Subcutaneous abdominal adipose tissue (tissue), 5 donors: ENCODE results near the gene MYOF.
A peak's percentile ranks its signal among the peaks of the same experiment; 100 is the strongest.

Source experiments
- H3K27ac ChIP-seq: one replicate; pipeline ENCODE4 v1.7.0; 2013; ENCODE audit warnings: low read depth, mild to moderate bottlenecking, inconsistent platforms, low read length, moderate library complexity
- H3K27me3 ChIP-seq, 5 donors: one replicate each; pipeline ENCODE4 v1.7.0; 2013; ENCODE audit warnings: low read length in 5 of 5, inconsistent platforms in 1 of 5; ENCODE audit not compliant: control insufficient read depth in 5 of 5, insufficient read depth in 4 of 5
- H3K36me3 ChIP-seq, 5 donors: one replicate each; pipeline ENCODE4 v1.7.0; 2013; ENCODE audit warnings: low read length in 5 of 5; ENCODE audit not compliant: control insufficient read depth in 5 of 5, insufficient read depth in 5 of 5
- H3K4me1 ChIP-seq, 5 donors: one replicate each; pipeline ENCODE4 v1.7.0; 2013; ENCODE audit warnings: low read length in 5 of 5, mild to moderate bottlenecking in 3 of 5, moderate library complexity in 1 of 5; ENCODE audit not compliant: control insufficient read depth in 5 of 5, insufficient read depth in 5 of 5
- H3K4me3 ChIP-seq, 5 donors: one replicate each; pipeline ENCODE4 v1.7.0; 2013; ENCODE audit warnings: low read length in 5 of 5, low read depth in 1 of 5
- H3K9ac ChIP-seq, 5 donors: one replicate each; pipeline ENCODE4 v1.7.0; 2013; ENCODE audit warnings: low read length in 5 of 5, mild to moderate bottlenecking in 4 of 5, moderate library complexity in 3 of 5
- H3K9me3 ChIP-seq, 5 donors: one replicate each; pipeline ENCODE4 v1.7.0; 2013; ENCODE audit warnings: low read length in 5 of 5; ENCODE audit not compliant: control insufficient read depth in 5 of 5
- donor health status: healthy.
- donor health status: healthy.
- donor health status: healthy.
- donor health status: healthy.
- donor health status: healthy.

MYOF gene

DNA sequence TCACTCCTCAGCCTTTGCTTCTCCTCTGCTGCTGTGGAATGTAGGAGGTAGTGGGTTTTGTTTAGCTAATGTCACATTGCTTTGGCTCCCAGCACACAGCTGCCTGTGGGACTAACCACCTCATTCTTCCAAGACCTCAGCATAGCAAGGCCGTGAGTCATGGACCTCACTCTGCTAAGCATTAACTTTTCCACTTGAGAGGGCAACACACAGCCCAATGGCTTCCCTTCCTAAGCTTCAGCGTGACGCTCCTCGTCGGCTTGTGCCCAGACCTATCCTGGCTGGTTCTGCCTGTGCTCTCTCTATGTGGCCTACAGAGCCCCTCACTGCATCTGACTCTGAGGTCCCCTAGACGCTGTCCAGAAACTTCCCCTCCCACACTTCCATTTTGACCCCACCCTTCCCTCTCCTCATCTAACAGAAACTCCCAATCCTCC lies 23.3 kb downstream of the MYOF start:
- Histone ChIP-seq H3K27ac (peak overlapping the region; percentile 37), H3K36me3 (peaks cover 0 to 6% (median 5%) of the 10 kb centered on the region in 5 donors), H3K9ac (peak overlapping the region in 1 of 5 donors; percentile 48), H3K4me3 (peak overlapping the region in 1 of 5 donors; percentile 1), H3K9me3 (no peaks in the 10 kb centered on the region), H3K27me3 (no peaks in the 10 kb centered on the region), H3K4me1 (peaks cover 7 to 62% (median 48%) of the 10 kb centered on the region in 5 donors)

DNA sequence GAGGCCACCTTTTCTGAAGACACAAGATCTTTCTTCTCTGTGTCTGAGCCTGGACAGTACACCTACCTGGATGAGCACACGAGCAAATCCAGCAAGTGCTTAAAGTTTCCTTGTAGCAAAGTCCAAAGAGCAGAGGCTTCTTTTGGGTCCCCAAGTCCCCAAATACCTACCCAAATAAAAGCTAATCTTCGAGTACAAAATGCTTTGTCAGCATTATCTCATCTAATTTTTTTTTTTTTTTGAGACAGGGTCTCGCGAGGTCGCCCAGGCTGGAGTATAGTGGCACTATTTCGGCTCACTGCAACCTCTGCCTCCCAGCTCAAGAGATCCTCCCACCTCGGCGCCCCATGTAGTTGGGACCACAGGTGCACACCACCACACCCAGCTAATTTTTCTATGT lies 24.6 kb downstream of the MYOF start:
- Histone ChIP-seq H3K9me3 (no peaks in the 10 kb centered on the region), H3K27ac (no peak overlapping the region), H3K4me1 (peaks cover 5 to 52% (median 36%) of the 10 kb centered on the region in 5 donors), H3K4me3 (no peak overlapping the region), H3K36me3 (peaks cover 0 to 9% (median 5%) of the 10 kb centered on the region in 5 donors), H3K9ac (no peak overlapping the region), H3K27me3 (no peaks in the 10 kb centered on the region)

GRCh38 chr10:93456480-93456879 lies 25.7 kb downstream of the MYOF start:
- peaks cover 3 to 42% (median 34%) of the 10 kb centered on the region in 5 donors for H3K4me1 ChIP-seq
- no peaks in the 10 kb centered on the region for H3K27me3 ChIP-seq
- H3K4me3 ChIP-seq = no peak overlapping the region
- no peak overlapping the region for H3K27ac ChIP-seq
- H3K36me3 ChIP-seq = peaks cover 2 to 16% (median 8%) of the 10 kb centered on the region in 5 donors
- no peak overlapping the region for H3K9ac ChIP-seq
- H3K9me3 ChIP-seq = no peaks in the 10 kb centered on the region

GRCh38 chr10:93454736-93455135 lies 27.4 kb downstream of the MYOF start:
- no peaks in the 10 kb centered on the region for H3K9me3 ChIP-seq
- H3K9ac ChIP-seq = no peak overlapping the region
- peaks cover 6 to 29% (median 11%) of the 10 kb centered on the region in 5 donors for H3K36me3 ChIP-seq
- peak overlapping the region; percentile 41 for H3K27ac ChIP-seq
- no peaks in the 10 kb centered on the region for H3K27me3 ChIP-seq
- H3K4me3 ChIP-seq = no peak overlapping the region
- H3K4me1 ChIP-seq = peaks cover 3 to 30% (median 27%) of the 10 kb centered on the region in 5 donors

DNA sequence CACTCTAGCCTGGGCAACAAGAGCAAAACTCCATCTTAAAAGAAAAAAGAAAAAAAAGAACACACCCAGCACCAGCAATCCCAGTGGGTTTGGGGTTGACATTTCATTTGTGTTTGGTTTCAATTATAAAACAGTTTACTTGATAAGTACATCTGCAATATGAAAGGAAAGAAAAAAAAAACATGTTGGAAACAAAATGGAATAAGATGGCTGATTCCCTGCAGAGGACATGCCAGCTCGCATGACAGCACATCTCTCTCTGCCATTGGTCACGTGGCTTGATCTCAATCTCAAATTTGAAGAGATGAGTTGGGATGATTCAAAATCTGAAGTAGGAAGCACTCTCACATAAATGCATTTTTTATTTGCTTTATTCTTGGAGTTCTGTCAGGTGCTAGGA lies 28.0 kb downstream of the MYOF start:
- Histone ChIP-seq H3K9me3 (no peaks in the 10 kb centered on the region), H3K27ac (peak overlapping the region; percentile 41), H3K4me1 (peaks cover 3 to 25% (median 22%) of the 10 kb centered on the region in 5 donors), H3K36me3 (peaks cover 6 to 35% (median 11%) of the 10 kb centered on the region in 5 donors), H3K27me3 (no peaks in the 10 kb centered on the region), H3K4me3 (no peak overlapping the region), H3K9ac (no peak overlapping the region)

GRCh38 chr10:93452143-93452542 lies 30.0 kb downstream of the MYOF start:
- Histone ChIP-seq H3K4me3 (no peak overlapping the region), H3K27ac (no peak overlapping the region), H3K9ac (no peak overlapping the region), H3K27me3 (no peaks in the 10 kb centered on the region), H3K36me3 (peaks cover 6 to 36% (median 14%) of the 10 kb centered on the region in 5 donors), H3K9me3 (no peaks in the 10 kb centered on the region), H3K4me1 (peaks cover 0 to 11% (median 8%) of the 10 kb centered on the region in 5 donors)

- Histone ChIP-seq H3K36me3 (peaks cover 6 to 37% (median 12%) of the 10 kb centered on the region in 5 donors), H3K4me1 (peaks cover 0 to 5% (median 2%) of the 10 kb centered on the region in 5 donors), H3K27ac (no peak overlapping the region), H3K4me3 (no peak overlapping the region), H3K9ac (no peak overlapping the region), H3K9me3 (no peaks in the 10 kb centered on the region), H3K27me3 (no peaks in the 10 kb centered on the region)
Observed at GRCh38 chr10:93451244-93451947, 30.7 kb downstream of the MYOF start.

DNA sequence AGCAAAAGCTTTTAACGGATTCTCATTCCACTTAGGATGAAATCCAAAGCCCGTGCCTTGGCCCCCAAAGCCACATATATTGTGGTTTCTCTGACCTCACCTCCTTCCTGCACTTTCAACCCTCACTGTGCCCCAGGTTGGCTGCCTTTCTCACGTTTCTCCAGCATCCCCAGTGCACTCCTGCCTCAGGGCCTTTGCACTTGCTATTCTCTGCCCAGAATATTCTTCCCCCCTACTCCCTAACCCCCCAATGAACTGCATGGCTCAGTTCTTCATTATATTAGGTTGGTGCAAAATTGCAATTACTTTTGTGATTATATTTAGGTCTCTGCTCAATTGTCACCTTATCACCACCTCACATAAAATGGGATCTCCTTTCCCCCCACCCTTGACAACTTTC lies 34.2 kb downstream of the MYOF start:
- peaks cover 0 to 3% (median 0%) of the 10 kb centered on the region in 5 donors for H3K27me3 ChIP-seq
- peaks cover 7 to 17% (median 14%) of the 10 kb centered on the region in 5 donors for H3K4me1 ChIP-seq
- H3K36me3 ChIP-seq = peaks cover 6 to 43% (median 10%) of the 10 kb centered on the region in 5 donors
- H3K9ac ChIP-seq = no peak overlapping the region
- H3K27ac ChIP-seq = no peak overlapping the region
- no peak overlapping the region for H3K4me3 ChIP-seq
- H3K9me3 ChIP-seq = no peaks in the 10 kb centered on the region

- peaks cover 0 to 3% (median 0%) of the 10 kb centered on the region in 5 donors for H3K27me3 ChIP-seq
- H3K36me3 ChIP-seq = peaks cover 6 to 42% (median 10%) of the 10 kb centered on the region in 5 donors
- no peaks in the 10 kb centered on the region for H3K9me3 ChIP-seq
- peaks cover 7 to 24% (median 19%) of the 10 kb centered on the region in 5 donors for H3K4me1 ChIP-seq
- no peak overlapping the region for H3K4me3 ChIP-seq
- no peak overlapping the region for H3K27ac ChIP-seq
- no peak overlapping the region for H3K9ac ChIP-seq
Observed at GRCh38 chr10:93447019-93447418, 35.1 kb downstream of the MYOF start.

DNA sequence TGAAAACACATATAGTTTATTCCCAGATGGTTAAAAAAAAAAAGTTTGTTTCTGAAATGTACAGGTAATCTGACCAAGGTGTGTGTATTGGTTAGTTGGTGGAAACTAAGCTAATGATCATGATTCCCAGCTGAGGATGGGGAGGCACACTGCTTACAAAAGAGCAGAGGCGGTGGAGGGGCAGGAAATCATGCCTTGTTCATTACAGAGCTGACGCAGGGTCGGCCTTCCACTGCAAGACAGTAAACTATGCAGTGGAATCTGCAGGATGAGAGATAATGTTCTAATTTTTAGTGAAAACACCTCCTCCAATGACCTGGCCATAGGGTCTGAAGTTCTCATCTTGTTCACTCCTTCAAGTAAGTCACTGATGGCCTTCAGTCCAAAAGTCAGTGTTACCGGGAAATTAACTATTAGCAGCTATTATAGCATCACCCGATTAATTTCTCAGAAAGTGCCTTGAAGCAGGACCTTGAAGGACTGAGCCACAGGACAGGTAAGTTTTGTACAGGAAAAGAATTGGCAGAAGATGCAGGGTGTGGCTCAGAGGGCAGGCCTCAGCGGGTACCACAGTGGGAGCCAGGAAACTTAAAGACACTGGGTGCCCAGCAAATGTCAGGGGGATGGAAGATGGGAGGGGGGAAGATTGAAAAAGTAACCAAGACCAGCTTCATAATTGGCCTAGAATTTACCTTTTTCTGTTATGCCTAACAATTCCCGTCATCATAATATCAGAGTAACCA lies 36.0 kb downstream of the MYOF start:
- H3K27ac ChIP-seq = peak overlapping the region; percentile 92
- H3K27me3 ChIP-seq = peaks cover 0 to 3% (median 0%) of the 10 kb centered on the region in 5 donors
- peaks cover under 1 to 33% (median 4%) of the 10 kb centered on the region in 5 donors for H3K36me3 ChIP-seq
- no peaks in the 10 kb centered on the region for H3K9me3 ChIP-seq
- H3K4me1 ChIP-seq = peaks cover 7 to 29% (median 20%) of the 10 kb centered on the region in 5 donors
- H3K4me3 ChIP-seq = no peak overlapping the region
- H3K9ac ChIP-seq = peak overlapping the region in 2 of 5 donors; percentile 16 to 48
